Measurements from ENCODE around the gene PHRF1. TPM values are rescaled to one million over a fixed set of nuclear protein-coding genes. Genes with fewer than 3 reads are reported as not detected.

PHRF1 gene
- total RNA-seq, 2 experiments from 2014 or later = 43.1 to 44.5 TPM

GRCh38 chr11:608791-609251, 32.6 kb downstream of the PHRF1 start:
- no peak for TF ChIP-seq CTCF (IDR thresholded peaks at IDR 0.05)
- Mint-ChIP-seq H3K27ac (no peak overlapping the region), H3K4me1 (ENCODE audit: low read depth) (peaks cover 2% of the 10 kb centered on the region), H3K36me3 (ENCODE audit: low read depth) (peaks cover 19% of the 10 kb centered on the region), H3K27me3 (no peaks in the 10 kb centered on the region), H3K4me3 (no peak overlapping the region), H3K9me3 (no peaks in the 10 kb centered on the region)
- ChIA-PET CTCF (no interaction called here), POLR2A (no interaction called here)
- intact Hi-C loops (cut with micrococcal nuclease) = no loop called here
- ATAC-seq (no peak), DNase-seq (no peak)

- Mint-ChIP-seq H3K9me3 (no peaks in the 10 kb centered on the region), H3K4me3 (no peak overlapping the region), H3K4me1 (ENCODE audit: low read depth) (peaks cover 6% of the 10 kb centered on the region), H3K27me3 (no peaks in the 10 kb centered on the region), H3K36me3 (ENCODE audit: low read depth) (peaks cover 16% of the 10 kb centered on the region), H3K27ac (no peak overlapping the region)
- DNase-seq (no peak), ATAC-seq (no peak)
- ChIA-PET POLR2A (no interaction called here), CTCF (no interaction called here)
- intact Hi-C loops (cut with micrococcal nuclease) = no loop called here
- no peak for TF ChIP-seq CTCF (IDR thresholded peaks at IDR 0.05)
These were observed 33.1 kb downstream of the PHRF1 start for GRCh38 chr11:609341-609811.

GRCh38 chr11:610146-610801, 34.0 kb downstream of the PHRF1 start:
- H3K27me3 Mint-ChIP-seq = no peaks in the 10 kb centered on the region
- H3K27ac Mint-ChIP-seq = no peak overlapping the region
- peaks cover 9% of the 10 kb centered on the region for H3K4me1 Mint-ChIP-seq (ENCODE audit: low read depth)
- POLR2A ChIA-PET = interaction anchor here (0.6 kb wide), 2 partner anchors 45 to 59 kb away, joined by 3 to 4 read pairs; no protein-coding TSS in a partner anchor
- no peak for DNase-seq
- no peaks in the 10 kb centered on the region for H3K9me3 Mint-ChIP-seq
- intact Hi-C loops (cut with micrococcal nuclease) = no loop called here
- ATAC-seq = no peak
- H3K4me3 Mint-ChIP-seq = no peak overlapping the region
- TF ChIP-seq CTCF (IDR thresholded peaks at IDR 0.05) = no peak
- peaks cover 13% of the 10 kb centered on the region for H3K36me3 Mint-ChIP-seq (ENCODE audit: low read depth)
- CTCF ChIA-PET = interaction anchor here (1.2 kb wide), 1 partner anchor 55 kb away, joined by 4 read pairs; no protein-coding TSS in a partner anchor

- no peak for TF ChIP-seq CTCF (IDR thresholded peaks at IDR 0.05)
- ChIA-PET CTCF (interaction anchor here (1.2 kb wide), 1 partner anchor 56 kb away, joined by 4 read pairs; no protein-coding TSS in a partner anchor), POLR2A (interaction anchor here (0.6 to 1.9 kb wide), 5 partner anchors 19 to 363 kb away, joined by 3 to 10 read pairs (median 3); no protein-coding TSS in a partner anchor)
- peaks cover 13% of the 10 kb centered on the region for H3K36me3 Mint-ChIP-seq (ENCODE audit: low read depth)
- no peak overlapping the region for H3K4me3 Mint-ChIP-seq
- H3K9me3 Mint-ChIP-seq = no peaks in the 10 kb centered on the region
- no peak overlapping the region for H3K27ac Mint-ChIP-seq
- ATAC-seq = no peak
- peaks cover 11% of the 10 kb centered on the region for H3K4me1 Mint-ChIP-seq (ENCODE audit: low read depth)
- H3K27me3 Mint-ChIP-seq = no peaks in the 10 kb centered on the region
- DNase-seq = no peak
- intact Hi-C loops (cut with micrococcal nuclease) = no loop called here
These were observed 35.0 kb downstream of the PHRF1 start for GRCh38 chr11:611001-611996.
